ENCODE results near the gene CASQ2. TPM values are rescaled to one million over a fixed set of nuclear protein-coding genes. Genes with fewer than 3 reads are reported as not detected.

Gene CASQ2
- total RNA-seq, 4 donors from 2014 or later = 0.53 to 21.4 (median 4.1) TPM

GRCh38 chr1:115718011-115718754 lies 50.3 kb downstream of the CASQ2 start:
- H3K4me3 ChIP-seq = no peak overlapping the region
- no peaks in the 10 kb centered on the region for H3K27me3 ChIP-seq
- DNase-seq = no peak
- H3K36me3 ChIP-seq = no peaks in the 10 kb centered on the region
- no peak for TF ChIP-seq CTCF (IDR thresholded peaks at IDR 0.05)
- TF ChIP-seq POLR2A (IDR thresholded peaks at IDR 0.05) = no peak
- H3K4me1 ChIP-seq = peaks cover 4 to 22% (median 13%) of the 10 kb centered on the region in 3 donors
- intact Hi-C loops (cut with DNase I) = loop anchor here (5.0 kb wide), 1 partner anchor 49 kb away; the partner anchor contains the start of gene CASQ2
- H3K27ac ChIP-seq = no peak overlapping the region
- 81% methylated on average over 3 to 5 of the region's 5 CpGs for WGBS, 2 donors
- H3K9me3 ChIP-seq = no peaks in the 10 kb centered on the region

DNA sequence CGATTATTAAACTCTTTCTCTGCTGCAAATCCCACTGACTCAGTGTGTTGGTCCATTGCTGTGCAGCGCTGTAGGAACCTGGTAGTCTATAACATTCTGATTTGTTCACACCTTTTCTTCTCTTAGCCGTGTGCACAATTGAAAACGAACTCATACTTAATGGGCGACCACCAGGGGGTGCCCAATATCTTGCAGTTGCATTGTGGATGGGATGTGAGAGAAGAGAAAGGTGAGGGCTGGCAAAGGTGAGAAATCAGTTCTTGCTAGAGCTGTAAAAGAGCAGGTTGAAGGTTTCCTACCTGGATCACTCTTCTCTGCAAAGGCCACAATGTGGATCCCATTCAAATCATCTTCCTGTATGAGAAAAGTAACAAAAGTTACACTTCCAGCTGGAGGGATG lies 51.0 kb downstream of the CASQ2 start:
- Histone ChIP-seq H3K4me1 (peaks cover 8 to 29% (median 17%) of the 10 kb centered on the region in 3 donors), H3K9me3 (no peaks in the 10 kb centered on the region), H3K27ac (no peak overlapping the region), H3K27me3 (no peaks in the 10 kb centered on the region), H3K36me3 (no peaks in the 10 kb centered on the region), H3K4me3 (no peak overlapping the region)
- DNase-seq = no peak
- 50% methylated on average over 5 of the region's 5 CpGs for WGBS, 2 donors
- intact Hi-C loops (cut with DNase I) = loop anchor here (5.0 kb wide), 1 partner anchor 50 kb away; the partner anchor contains the start of gene CASQ2
- TF ChIP-seq CTCF (IDR thresholded peaks at IDR 0.05) (peak in 5 of 6 experiments; percentile 39 to 57 (median 54)), POLR2A (IDR thresholded peaks at IDR 0.05) (no peak)

- H3K27ac ChIP-seq = peak overlapping the region; percentile 37 to 74 (median 50)
- no peak overlapping the region for H3K4me3 ChIP-seq
- H3K4me1 ChIP-seq = peaks cover 8 to 39% (median 17%) of the 10 kb centered on the region in 3 donors
- H3K9me3 ChIP-seq = no peaks in the 10 kb centered on the region
- no peak for DNase-seq
- intact Hi-C loops (cut with DNase I) = loop anchor here (5.0 kb wide), 1 partner anchor 53 kb away; the partner anchor contains the start of gene CASQ2
- no peaks in the 10 kb centered on the region for H3K36me3 ChIP-seq
- WGBS, 2 donors = 0% methylated on average over 1 of the region's 1 CpG; no CpG with 5 or more reads in 1 of the 2 donors
- no peak for TF ChIP-seq CTCF (IDR thresholded peaks at IDR 0.05)
- no peak for TF ChIP-seq POLR2A (IDR thresholded peaks at IDR 0.05)
- H3K27me3 ChIP-seq = peaks cover 0 to 11% (median 0%) of the 10 kb centered on the region in 4 donors
These were observed 53.9 kb downstream of the CASQ2 start for GRCh38 chr1:115714572-115715141.

GRCh38 chr1:115713906-115714305 lies 54.6 kb downstream of the CASQ2 start:
- DNase-seq = no peak
- H3K9me3 ChIP-seq = no peaks in the 10 kb centered on the region
- H3K36me3 ChIP-seq = no peaks in the 10 kb centered on the region
- no peak overlapping the region for H3K4me3 ChIP-seq
- intact Hi-C loops (cut with DNase I) = no loop called here
- 52 to 65% methylated on average over 5 of the region's 5 CpGs for WGBS, 2 donors
- H3K4me1 ChIP-seq = peaks cover 8 to 39% (median 17%) of the 10 kb centered on the region in 3 donors
- TF ChIP-seq CTCF (IDR thresholded peaks at IDR 0.05) = no peak
- no peak for TF ChIP-seq POLR2A (IDR thresholded peaks at IDR 0.05)
- peak overlapping the region in 3 of 4 donors; percentile 37 to 74 (median 58) for H3K27ac ChIP-seq
- H3K27me3 ChIP-seq = peaks cover 0 to 12% (median 0%) of the 10 kb centered on the region in 4 donors
